Measurements from ENCODE around the gene SLC1A5.

GRCh38 chr19:46783670-46784069 is 4.7 kb downstream of the SLC1A5 start:
- TF ChIP-seq CTCF (IDR thresholded peaks at IDR 0.05) = no peak
- no peak for TF ChIP-seq EZH2phosphoT487 (IDR thresholded peaks at IDR 0.05)

Data from neural progenitor cell (in vitro differentiated cells).